HCT116 (cell line): ENCODE results near the gene SWAP70. TPM values are rescaled to one million over a fixed set of nuclear protein-coding genes. Genes with fewer than 3 reads are reported as not detected.

Experiments used
- ATAC-seq: fragments of 200-7000 bp; cut with Tn5 transposase; 2 replicates; pipeline ENCODE4 v1.9.1; 2020; ENCODE audit warnings: mild to moderate bottlenecking, moderate library complexity
- BruUV-seq: library from RNA; stranded (reverse); fragments of 400-500 nt; replicated peaks from 2 replicates; lab custom pipeline; 2021; lab: Mats Ljungman, UMichigan
- CTCF ChIA-PET: fragments of 300-600 bp; sonication (Branson Sonifier 250); formaldehyde crosslinking; loops from one replicate; lab custom pipeline; 2021; ENCODE audit warnings: antibody characterized with exemption; lab: Charles Lee
- POLR2A ChIA-PET: fragments of 300-600, 350-600 bp; sonication (Branson Sonifier 250); formaldehyde crosslinking; loops from one replicate; lab custom pipeline; 2021; ENCODE audit warnings: antibody characterized with exemption; lab: Charles Lee
- RAD21 ChIA-PET, 2 experiments: fragments of 300-600 bp; sonication (Branson Sonifier 250); formaldehyde crosslinking; loops; one replicate each; lab custom pipeline; 2023; ENCODE audit warnings: low total read pairs in 2 of 2; ENCODE audit not compliant: uncharacterized antibody in 2 of 2, unreplicated experiment in 2 of 2, low non-redundant PET in 1 of 2; lab: Charles Lee
- DNase-seq: peaks from one replicate; pipeline ENCODE4 v3.0.0-alpha.2; 2010; ENCODE audit warnings: low read depth, low spot score
- H2AFZ ChIP-seq: fragments of 200-600 bp; shearing (Covaris generic), sonication (generic); 2 replicates; pipeline ENCODE4 v1.6.1; 2017; ENCODE audit warnings: low read depth, mixed run types, mixed read lengths, antibody characterized with exemption, low read length; ENCODE audit not compliant: poor library complexity, severe bottlenecking
- H3K27ac ChIP-seq: 2 replicates; pipeline ENCODE4 v1.5.1; 2012; ENCODE audit warnings: low read depth, low read length
- H3K27me3 ChIP-seq: fragments of 200-600 bp; sonication (generic); 2 replicates; pipeline ENCODE4 v1.6.1; 2016; ENCODE audit warnings: mixed run types, low read length, mixed read lengths; ENCODE audit not compliant: insufficient read depth
- H3K36me3 ChIP-seq, 2 experiments: fragments of 200-500 bp in 1 of 2; fragments of 200-600 bp in 1 of 2; sonication (Bioruptor generic) in 1 of 2; sonication (generic) in 1 of 2; 2 replicates each; pipeline versions ENCODE4 v1.5.1 to v1.6.1; 2014 to 2016; ENCODE audit warnings: low read length in 2 of 2, inconsistent platforms in 1 of 2, mixed read lengths in 1 of 2, mixed run types in 1 of 2; ENCODE audit not compliant: insufficient read depth in 2 of 2, control insufficient read depth in 1 of 2
- H3K4me1 ChIP-seq, 2 experiments: fragments of 200-600 bp in 1 of 2; sonication (generic) in 1 of 2; 2 replicates each; pipeline versions ENCODE4 v1.5.1 to v1.6.1; 2012 to 2017; ENCODE audit warnings: low read length in 2 of 2, inconsistent platforms in 1 of 2, mild to moderate bottlenecking in 1 of 2, mixed read lengths in 1 of 2, mixed run types in 1 of 2, moderate library complexity in 1 of 2; ENCODE audit not compliant: insufficient read depth in 2 of 2, control insufficient read depth in 1 of 2
- H3K4me2 ChIP-seq: fragments of 200-600 bp; sonication (generic); 2 replicates; pipeline ENCODE4 v1.6.1; 2017; ENCODE audit warnings: mixed run types, low read length, mixed read lengths
- H3K4me3 ChIP-seq, 2 experiments: fragments of 200-600 bp in 1 of 2; sonication (generic) in 1 of 2; replicated peaks in 1 of 2; 2 replicates each; pipeline ENCODE4 v1.5.1; 2011 to 2016; ENCODE audit warnings: low read length in 2 of 2, control low read depth in 1 of 2, low read depth in 1 of 2, mild to moderate bottlenecking in 1 of 2, mixed read lengths in 1 of 2, mixed run types in 1 of 2
- H3K79me2 ChIP-seq: fragments of 200-600 bp; sonication (generic); 2 replicates; pipeline ENCODE4 v1.6.1; 2017; ENCODE audit warnings: mild to moderate bottlenecking, mixed run types, low read length, moderate library complexity, mixed read lengths; ENCODE audit not compliant: insufficient read depth
- H3K9ac ChIP-seq: fragments of 200-600 bp; sonication (generic); 2 replicates; pipeline ENCODE4 v1.6.1; 2016; ENCODE audit warnings: low read length, mixed read lengths
- H3K9me2 ChIP-seq: fragments of 200-600 bp; sonication (generic), shearing (Covaris generic); 2 replicates; pipeline ENCODE4 v1.6.1; 2017; ENCODE audit warnings: mixed run types, mild to moderate bottlenecking, moderate library complexity; ENCODE audit not compliant: insufficient read depth
- H3K9me3 ChIP-seq, 2 experiments: fragments of 200-500 bp in 1 of 2; fragments of 200-600 bp in 1 of 2; sonication (Bioruptor generic) in 1 of 2; sonication (generic) in 1 of 2; 2 replicates each; pipeline ENCODE4 v1.6.1; 2014 to 2017; ENCODE audit warnings: low read length in 2 of 2, mixed read lengths in 2 of 2, inconsistent platforms in 1 of 2, low read depth in 1 of 2, mild to moderate bottlenecking in 1 of 2, mixed run types in 1 of 2, moderate library complexity in 1 of 2; ENCODE audit not compliant: control insufficient read depth in 1 of 2, insufficient read depth in 1 of 2
- H4K20me1 ChIP-seq: fragments of 200-600 bp; sonication (generic), shearing (Covaris generic); 2 replicates; pipeline ENCODE4 v1.6.1; 2017; ENCODE audit warnings: mixed run types, mild to moderate bottlenecking, moderate library complexity; ENCODE audit not compliant: insufficient read depth
- CBX3 ChIP-seq: IDR thresholded peaks from 2 replicates; pipeline ENCODE4 v1.6.1; 2012; ENCODE audit warnings: low read depth
- CEBPB ChIP-seq: IDR thresholded peaks from 2 replicates; pipeline ENCODE4 v1.6.1; 2012; ENCODE audit warnings: low read depth
- ELF1 ChIP-seq: IDR thresholded peaks from 2 replicates; pipeline ENCODE4 v1.6.1; 2012; ENCODE audit warnings: low read depth, borderline replicate concordance
- EZH2 ChIP-seq: fragments of 200-600 bp; sonication (generic); IDR thresholded peaks from 2 replicates; pipeline ENCODE4 v1.6.1; 2017; ENCODE audit warnings: antibody characterized with exemption, mixed run types
- EZH2phosphoT487 ChIP-seq: fragments of 200-600 bp; IDR thresholded peaks from 2 replicates; pipeline ENCODE4 v1.6.1; 2018; ENCODE audit warnings: antibody characterized with exemption, borderline replicate concordance
- MAX ChIP-seq: IDR thresholded peaks from 2 replicates; pipeline ENCODE4 v1.6.1; 2012
- POLR2A ChIP-seq: IDR thresholded peaks from 2 replicates; pipeline ENCODE4 v1.7.0; 2011; ENCODE audit warnings: borderline replicate concordance; ENCODE audit not compliant: insufficient read depth, insufficient read length; ENCODE audit errors: extremely low read depth
- POLR2AphosphoS5 ChIP-seq: IDR thresholded peaks from 2 replicates; pipeline ENCODE4 v1.6.1; 2011; ENCODE audit warnings: mild to moderate bottlenecking, low read depth, low read length, moderate library complexity
- RAD21 ChIP-seq: IDR thresholded peaks from 2 replicates; pipeline ENCODE4 v1.6.1; 2012; ENCODE audit warnings: low read depth, mild to moderate bottlenecking
- SIN3A ChIP-seq: IDR thresholded peaks from 2 replicates; pipeline ENCODE4 v1.6.1; 2012; ENCODE audit warnings: low read depth
- SRF ChIP-seq: IDR thresholded peaks from 2 replicates; pipeline ENCODE4 v1.6.1; 2012; ENCODE audit warnings: low read depth
- YY1 ChIP-seq: IDR thresholded peaks from 2 replicates; pipeline ENCODE4 v1.6.1; 2011; ENCODE audit warnings: low read length, low read depth, moderate library complexity, mild to moderate bottlenecking; ENCODE audit not compliant: insufficient replicate concordance; ENCODE audit errors: extremely low read depth
- ZNF274 ChIP-seq: fragments of 200-500 bp; sonication (Bioruptor generic); IDR thresholded peaks from 2 replicates; pipeline ENCODE4 v1.6.1; 2014; ENCODE audit warnings: mild to moderate bottlenecking, low read depth, low read length, inconsistent platforms
- intact Hi-C: fragments of 100-400 bp; cut with micrococcal nuclease; formaldehyde crosslinking; loops from 2 replicates; pipeline ENCODE4 v1.10.0; 2022
- total RNA-seq: library from RNA; stranded (reverse); gene quantifications from one replicate; pipeline ENCODE4 v1.2.1, GENCODE V29; 2021; ENCODE audit not compliant: unreplicated experiment
- TF ChIP-seq, protein P1 (sequence below): IDR thresholded peaks from 2 replicates; pipeline ENCODE4 v1.6.1; 2011; ENCODE audit warnings: mild to moderate bottlenecking, low read length, moderate library complexity; ENCODE audit not compliant: insufficient replicate concordance; ENCODE audit errors: extremely low read depth

Gene SWAP70
- total RNA-seq, 1 experiment from 2014 or later = 20.6 TPM

DNA sequence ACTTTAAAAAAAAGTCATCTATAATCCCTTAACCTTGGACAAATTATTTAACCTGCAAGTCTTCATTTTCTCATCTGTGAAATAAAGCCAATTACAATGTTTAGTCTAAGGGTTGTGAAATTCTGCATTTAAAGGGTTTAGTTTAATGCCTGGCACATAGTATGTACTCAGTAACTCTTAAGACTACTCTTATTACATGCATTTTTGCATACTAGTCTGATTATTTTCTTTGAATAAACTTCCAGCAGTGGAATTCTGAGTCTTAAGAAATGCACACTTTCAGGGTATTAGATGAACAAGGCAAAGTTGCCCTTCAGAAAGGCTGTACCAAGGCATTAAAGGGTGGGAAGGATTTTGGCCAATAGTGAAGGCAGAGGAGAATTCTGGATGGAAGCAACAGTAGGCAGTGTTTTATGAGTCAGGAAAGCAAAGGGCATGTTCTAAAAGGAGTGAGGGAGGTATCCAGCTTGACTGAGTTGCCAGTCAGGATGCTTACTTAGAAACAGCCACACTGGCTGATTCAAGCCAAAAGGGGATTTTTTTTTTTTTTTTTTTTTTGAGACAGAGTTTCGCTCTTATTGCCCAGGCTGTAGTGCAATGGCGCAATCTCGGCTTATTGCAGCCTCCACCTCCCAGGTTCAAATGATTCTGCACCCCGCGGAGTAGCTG is 50.5 kb downstream of the SWAP70 start:
- H3K79me2 ChIP-seq = peaks cover 3% of the 10 kb centered on the region; the same call in 1 of the 2 replicates
- H3K9ac ChIP-seq = no peak overlapping the region
- TF ChIP-seq POLR2AphosphoS5 (no peak), CBX3 (no peak), ZNF274 (no peak), SRF (no peak), RAD21 (no peak), SIN3A (no peak), YY1 (no peak), EZH2 (no peak), MAX (no peak), ELF1 (no peak), CEBPB (no peak), POLR2A (no peak), EZH2phosphoT487 (no peak)
- TF ChIP-seq, protein P1, sequence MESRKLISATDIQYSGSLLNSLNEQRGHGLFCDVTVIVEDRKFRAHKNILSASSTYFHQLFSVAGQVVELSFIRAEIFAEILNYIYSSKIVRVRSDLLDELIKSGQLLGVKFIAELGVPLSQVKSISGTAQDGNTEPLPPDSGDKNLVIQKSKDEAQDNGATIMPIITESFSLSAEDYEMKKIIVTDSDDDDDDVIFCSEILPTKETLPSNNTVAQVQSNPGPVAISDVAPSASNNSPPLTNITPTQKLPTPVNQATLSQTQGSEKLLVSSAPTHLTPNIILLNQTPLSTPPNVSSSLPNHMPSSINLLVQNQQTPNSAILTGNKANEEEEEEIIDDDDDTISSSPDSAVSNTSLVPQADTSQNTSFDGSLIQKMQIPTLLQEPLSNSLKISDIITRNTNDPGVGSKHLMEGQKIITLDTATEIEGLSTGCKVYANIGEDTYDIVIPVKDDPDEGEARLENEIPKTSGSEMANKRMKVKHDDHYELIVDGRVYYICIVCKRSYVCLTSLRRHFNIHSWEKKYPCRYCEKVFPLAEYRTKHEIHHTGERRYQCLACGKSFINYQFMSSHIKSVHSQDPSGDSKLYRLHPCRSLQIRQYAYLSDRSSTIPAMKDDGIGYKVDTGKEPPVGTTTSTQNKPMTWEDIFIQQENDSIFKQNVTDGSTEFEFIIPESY = no peak
- TF ChIP-seq, all 23 proteins: peak for 0
- H3K9me3 ChIP-seq = no peaks in the 10 kb centered on the region
- H3K4me1 ChIP-seq = no peaks in the 10 kb centered on the region; a peak in 1 of 4 replicates
- ChIA-PET CTCF (no interaction called here), RAD21 (no interaction called here), POLR2A (no interaction called here)
- BruUV-seq = TSS peak; percentile 31
- H3K4me3 ChIP-seq = no peak overlapping the region
- no peak overlapping the region for H3K4me2 ChIP-seq
- H4K20me1 ChIP-seq = no peaks in the 10 kb centered on the region
- H3K27ac ChIP-seq = no peak overlapping the region
- H2AFZ ChIP-seq = no peak overlapping the region
- ATAC-seq = no peak
- no peaks in the 10 kb centered on the region for H3K9me2 ChIP-seq
- intact Hi-C loops = no loop called here
- no peak for DNase-seq
- H3K27me3 ChIP-seq = no peaks in the 10 kb centered on the region
- H3K36me3 ChIP-seq = no peaks in the 10 kb centered on the region
